22Rv1 (cell line): ENCODE measurements around the gene MICAL1.

Experiments
- H3K27ac ChIP-seq: fragments of 450-650 bp; 2 replicates; pipeline ENCODE4 v1.5.1; 2017
- CTCF ChIP-seq: fragments of 450-650 bp; IDR thresholded peaks from 2 replicates; pipeline ENCODE4 v1.5.1; 2017; ENCODE audit warnings: mild to moderate bottlenecking
- ZFX ChIP-seq: fragments of 450-650 bp; IDR thresholded peaks from 2 replicates; pipeline ENCODE4 v1.6.1; 2017; ENCODE audit warnings: antibody characterized with exemption, borderline replicate concordance

Gene MICAL1

GRCh38 chr6:109482905-109483734 is 27.5 kb upstream of the MICAL1 start, which contains the start of gene ZBTB24:
TSS of gene ZBTB24 (minus strand) at chr6:109483219. CDS start at chr6:109482026, 1,193 bp downstream.
- H3K27ac ChIP-seq = peak within 1 kb of the TSS; percentile 68
- TF ChIP-seq ZFX (no peak), CTCF (no peak)

- TF ChIP-seq ZFX (no peak), CTCF (no peak)
- no peak overlapping the region for H3K27ac ChIP-seq
Measured at GRCh38 chr6:109480993-109481480, 25.5 kb upstream of the MICAL1 start.

GRCh38 chr6:109478841-109479624 is 23.5 kb upstream of the MICAL1 start:
- no peak overlapping the region for H3K27ac ChIP-seq
- no peak for TF ChIP-seq ZFX
- no peak for TF ChIP-seq CTCF

- TF ChIP-seq CTCF = no peak
- no peak for TF ChIP-seq ZFX
Measured at GRCh38 chr6:109478222-109478805, 22.7 kb upstream of the MICAL1 start.

GRCh38 chr6:109477725-109478124 is 22.2 kb upstream of the MICAL1 start:
- no peak overlapping the region for H3K27ac ChIP-seq
- TF ChIP-seq ZFX = no peak
- no peak for TF ChIP-seq CTCF

More at GRCh38 chr6:109478222-109478805, 22.7 kb upstream of the MICAL1 start:
- H3K27ac ChIP-seq = no peak overlapping the region

- no peak overlapping the region for H3K27ac ChIP-seq
- TF ChIP-seq CTCF (no peak), ZFX (no peak)
Measured at GRCh38 chr6:109477184-109477583, 21.6 kb upstream of the MICAL1 start.
